ENCODE measurements around the gene STRBP. TPM values are rescaled to one million over a fixed set of nuclear protein-coding genes. Genes with fewer than 3 reads are reported as not detected.

STRBP gene
- total and polyA plus RNA-seq, 2 of the 4 experiments (the other 2 are of a cell fraction), result 2.1 to 2.5 TPM

- peaks cover 0 to 6% of the 10 kb centered on the region in 2 experiments; a peak in 2 of 4 replicates for H3K79me1 ChIP-seq (ENCODE audit: low read depth in 1 of 2, low read length in 2 of 2)
- peaks cover 6% of the 10 kb centered on the region; the same call in 1 of the 2 replicates for H3K4me1 ChIP-seq (ENCODE audit: control insufficient read depth, insufficient read depth, low read length)
- TF ChIP-seq MAFK (IDR thresholded peaks at IDR 0.05; ENCODE audit: low read depth, low read length), result no peak
- TF ChIP-seq NFE2L2 (IDR thresholded peaks at IDR 0.05; ENCODE audit: low read depth, low read length), result no peak
- TF ChIP-seq RAD21 (IDR thresholded peaks at IDR 0.05; ENCODE audit: low read length), result no peak
- TF ChIP-seq RCOR1 (IDR thresholded peaks at IDR 0.05; ENCODE audit: insufficient replicate concordance, low read length), result no peak
- no peak for TF ChIP-seq CHD1 (IDR thresholded peaks at IDR 0.05; ENCODE audit: low read depth, low read length)
- TF ChIP-seq POLR2A (IDR thresholded peaks at IDR 0.05; ENCODE audit: low read depth, low read length), result no peak
- TF ChIP-seq RFX5 (IDR thresholded peaks at IDR 0.05; ENCODE audit: low read depth, low read length), result no peak
- TF ChIP-seq USF2 (IDR thresholded peaks at IDR 0.05; ENCODE audit: low read depth, low read length), result no peak
- TF ChIP-seq BHLHE40 (IDR thresholded peaks at IDR 0.05; ENCODE audit: low read depth, low read length), result no peak
- TF ChIP-seq MAZ (IDR thresholded peaks at IDR 0.05; ENCODE audit: borderline replicate concordance, low read depth, low read length), result no peak
- TF ChIP-seq ELK1 (IDR thresholded peaks at IDR 0.05; ENCODE audit: borderline replicate concordance, low read depth, low read length), result no peak
- TF ChIP-seq SMC3 (IDR thresholded peaks at IDR 0.05; ENCODE audit: low read depth, low read length), result no peak
- TF ChIP-seq CTCF (conservative IDR thresholded peaks at IDR 0.05; ENCODE audit: low read depth, low read length), result no peak
- no peak for TF ChIP-seq FOS (IDR thresholded peaks at IDR 0.05; ENCODE audit: low read depth, low read length)
- no peak for TF ChIP-seq CEBPB (IDR thresholded peaks at IDR 0.05; ENCODE audit: low read depth, low read length)
- TF ChIP-seq MXI1 (IDR thresholded peaks at IDR 0.05; ENCODE audit: borderline replicate concordance, low read depth, low read length), result no peak
- H3K4me2 ChIP-seq (ENCODE audit: low read depth, low read length), result no peak overlapping the region
- H2BK20ac ChIP-seq (ENCODE audit: low read depth, low read length), result no peak overlapping the region
- no peak overlapping the region for H2BK120ac ChIP-seq (ENCODE audit: low read depth, low read length)
- dilution Hi-C loops (cut with HindIII; ENCODE audit: low sequenced_read_pairs, unreplicated experiment) (no loop called here), intact Hi-C loops (cut with micrococcal nuclease) (no loop called here), in situ Hi-C loops (cut with MboI; ENCODE audit: low sequenced_read_pairs) (no loop called here)
- H3K36me3 ChIP-seq (ENCODE audit: control insufficient read depth, insufficient read depth, low read length), result peaks cover 55% of the 10 kb centered on the region
- WGBS, 2 experiments (ENCODE audit: extremely low coverage in 2 of 2, insufficient read length in 1 of 2), result no CpG with 5 or more reads among the region's 4 CpGs
- no peak overlapping the region for H3K4ac ChIP-seq (ENCODE audit: low read depth, low read length)
- no peak overlapping the region for H3K4me3 ChIP-seq (ENCODE audit: insufficient read depth, low read depth, low read length)
- H3K23ac ChIP-seq (ENCODE audit: low read depth, low read length), result no peak overlapping the region
- no peak overlapping the region for H4K5ac ChIP-seq (ENCODE audit: low read depth, low read length)
- peak overlapping the region; percentile 12 for H2AK9ac ChIP-seq (replicated peaks; ENCODE audit: low read depth, low read length, poor library complexity)
- H3K9me3 ChIP-seq (ENCODE audit: control insufficient read depth, insufficient read depth, low read length), result no peaks in the 10 kb centered on the region
- no peak overlapping the region for H3K18ac ChIP-seq (ENCODE audit: low read depth, low read length)
- no peak for ATAC-seq (ENCODE audit: low read depth)
- no peak overlapping the region for H2AFZ ChIP-seq (replicated peaks; ENCODE audit: low read length, poor library complexity)
- ChIA-PET CTCF (interaction anchor here (0.5 kb wide), 1 partner anchor 110 kb away, joined by 6 read pairs; no protein-coding TSS in a partner anchor), POLR2A (ENCODE audit: unreplicated experiment) (no interaction called here)
- H2BK5ac ChIP-seq (ENCODE audit: low read depth, low read length, poor library complexity, severe bottlenecking), result no peak overlapping the region
- no peak overlapping the region for H4K91ac ChIP-seq (ENCODE audit: insufficient read depth, low read depth, low read length)
- no peak overlapping the region for H3K14ac ChIP-seq (replicated peaks; ENCODE audit: low read depth, low read length)
- H3K9ac ChIP-seq (ENCODE audit: low read depth, low read length), result no peak overlapping the region
- H2AK5ac ChIP-seq (ENCODE audit: low read depth, low read length), result no peak overlapping the region
- no peaks in the 10 kb centered on the region for H3K27me3 ChIP-seq (ENCODE audit: control insufficient read depth, insufficient read depth, low read length)
- no peak for DNase-seq
- H3K56ac ChIP-seq (ENCODE audit: extremely low read depth, insufficient read depth, low read length), result no peak overlapping the region
- H4K8ac ChIP-seq (ENCODE audit: low read depth in 2 of 2, low read length in 2 of 2), result no peak overlapping the region
- H2BK15ac ChIP-seq (ENCODE audit: low read depth, low read length), result no peak overlapping the region
- H3K9me1 ChIP-seq (ENCODE audit: insufficient read depth, low read length), result peaks cover 2% of the 10 kb centered on the region; the same call in 1 of the 2 replicates
- BruUV-seq (replicated peaks), result no TSS peak
- peaks cover 2% of the 10 kb centered on the region; the same call in 1 of the 2 replicates for H4K20me1 ChIP-seq (ENCODE audit: insufficient read depth, low read length)
- no peak overlapping the region for H3K27ac ChIP-seq (ENCODE audit: insufficient read depth, low read length)
Measured at GRCh38 chr9:123098096-123098459, 170.3 kb downstream of the STRBP start.

Data from IMR-90 (cell line).